Measurements from ENCODE around the gene SEMG1. TPM values are rescaled to one million over a fixed set of nuclear protein-coding genes. Genes with fewer than 3 reads are reported as not detected.

The SEMG1 gene, protein sequence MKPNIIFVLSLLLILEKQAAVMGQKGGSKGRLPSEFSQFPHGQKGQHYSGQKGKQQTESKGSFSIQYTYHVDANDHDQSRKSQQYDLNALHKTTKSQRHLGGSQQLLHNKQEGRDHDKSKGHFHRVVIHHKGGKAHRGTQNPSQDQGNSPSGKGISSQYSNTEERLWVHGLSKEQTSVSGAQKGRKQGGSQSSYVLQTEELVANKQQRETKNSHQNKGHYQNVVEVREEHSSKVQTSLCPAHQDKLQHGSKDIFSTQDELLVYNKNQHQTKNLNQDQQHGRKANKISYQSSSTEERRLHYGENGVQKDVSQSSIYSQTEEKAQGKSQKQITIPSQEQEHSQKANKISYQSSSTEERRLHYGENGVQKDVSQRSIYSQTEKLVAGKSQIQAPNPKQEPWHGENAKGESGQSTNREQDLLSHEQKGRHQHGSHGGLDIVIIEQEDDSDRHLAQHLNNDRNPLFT
- total RNA-seq = not detected in 2 replicates

DNA sequence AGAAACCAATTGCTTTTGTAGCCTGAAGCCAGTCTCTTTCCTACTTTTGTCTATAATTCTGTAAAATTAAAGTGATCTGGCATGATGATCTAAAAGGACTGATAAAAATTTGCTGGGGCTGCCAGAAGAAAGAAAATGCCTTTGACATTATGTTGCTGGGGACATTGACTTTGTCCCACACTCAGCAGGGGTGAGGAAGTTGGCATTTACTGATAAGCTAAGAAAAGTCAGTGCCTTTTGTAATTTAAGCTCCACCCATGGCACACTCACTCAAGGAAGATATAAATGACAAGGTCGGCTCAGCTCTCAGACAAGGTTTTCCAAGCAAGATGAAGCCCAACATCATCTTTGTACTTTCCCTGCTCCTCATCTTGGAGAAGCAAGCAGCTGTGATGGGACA is at the start of gene SEMG1:
SEMG1 (plus strand) TSS at position 309 of the 400 bp plus-strand sequence; CDS start at position 330, 21 bp downstream.

DNA sequence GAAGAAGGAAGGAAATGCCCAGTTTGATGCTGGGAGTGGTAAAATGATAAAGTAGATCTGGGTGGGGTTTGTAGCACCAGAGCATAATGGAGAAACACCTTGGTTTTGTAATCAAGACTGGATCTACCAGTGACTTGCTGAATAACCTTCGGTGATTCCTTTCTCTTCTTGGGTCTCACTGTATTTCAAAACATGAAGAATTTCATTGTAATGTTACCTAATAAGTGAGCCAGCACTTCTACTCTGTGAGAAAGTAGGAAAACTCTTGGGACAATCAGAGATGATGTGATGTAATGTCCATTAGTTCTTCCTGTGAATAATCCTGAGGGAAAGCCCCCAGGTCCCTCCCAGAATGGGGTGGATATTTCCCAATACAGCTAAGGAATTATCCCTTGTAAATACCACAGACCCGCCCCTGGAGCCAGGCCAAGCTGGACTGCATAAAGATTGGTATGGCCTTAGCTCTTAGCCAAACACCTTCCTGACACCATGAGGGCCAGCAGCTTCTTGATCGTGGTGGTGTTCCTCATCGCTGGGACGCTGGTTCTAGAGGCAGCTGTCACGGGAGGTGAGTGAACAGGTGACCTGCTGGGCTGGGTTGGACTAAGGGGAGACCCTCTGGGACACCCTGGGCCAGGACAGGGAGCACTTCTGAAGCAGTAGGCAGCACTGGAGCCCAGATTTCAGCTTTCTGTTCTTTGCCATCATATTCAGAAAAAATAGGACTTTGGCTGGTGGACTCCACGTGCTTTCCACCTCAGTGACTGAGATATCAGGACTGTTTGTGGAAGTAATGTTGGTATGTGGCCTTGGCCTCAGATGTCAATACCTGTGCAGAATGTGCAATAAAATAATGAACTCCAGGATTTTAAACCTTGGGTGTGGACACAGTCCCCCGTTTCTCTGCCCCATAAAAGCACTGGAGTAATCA is 32.1 kb upstream of the SEMG1 start, which contains the start of gene PI3:
PI3 (plus strand) TSS at position 469 of the 931 bp plus-strand sequence; CDS start at position 490, 21 bp downstream.

DNA sequence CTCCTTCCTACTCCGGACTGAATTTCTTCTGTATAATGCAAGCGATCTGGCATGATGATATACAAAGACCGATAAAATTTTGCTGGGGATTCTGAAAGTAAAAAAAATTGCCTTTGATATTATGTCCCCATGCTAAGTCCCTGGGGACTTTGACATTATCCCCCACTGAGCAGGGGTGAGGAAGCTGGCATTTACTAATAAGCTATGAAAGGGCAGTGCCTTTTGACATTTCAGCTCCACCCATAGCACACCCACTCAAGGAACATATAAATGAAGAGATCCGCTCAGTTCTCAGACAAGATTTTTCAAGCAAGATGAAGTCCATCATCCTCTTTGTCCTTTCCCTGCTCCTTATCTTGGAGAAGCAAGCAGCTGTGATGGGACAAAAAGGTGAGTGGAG is 14.2 kb downstream of the SEMG1 start, which contains the start of gene SEMG2:
SEMG2 (plus strand) TSS at position 298 of the 400 bp plus-strand sequence; CDS start at position 315, 17 bp downstream.

DNA sequence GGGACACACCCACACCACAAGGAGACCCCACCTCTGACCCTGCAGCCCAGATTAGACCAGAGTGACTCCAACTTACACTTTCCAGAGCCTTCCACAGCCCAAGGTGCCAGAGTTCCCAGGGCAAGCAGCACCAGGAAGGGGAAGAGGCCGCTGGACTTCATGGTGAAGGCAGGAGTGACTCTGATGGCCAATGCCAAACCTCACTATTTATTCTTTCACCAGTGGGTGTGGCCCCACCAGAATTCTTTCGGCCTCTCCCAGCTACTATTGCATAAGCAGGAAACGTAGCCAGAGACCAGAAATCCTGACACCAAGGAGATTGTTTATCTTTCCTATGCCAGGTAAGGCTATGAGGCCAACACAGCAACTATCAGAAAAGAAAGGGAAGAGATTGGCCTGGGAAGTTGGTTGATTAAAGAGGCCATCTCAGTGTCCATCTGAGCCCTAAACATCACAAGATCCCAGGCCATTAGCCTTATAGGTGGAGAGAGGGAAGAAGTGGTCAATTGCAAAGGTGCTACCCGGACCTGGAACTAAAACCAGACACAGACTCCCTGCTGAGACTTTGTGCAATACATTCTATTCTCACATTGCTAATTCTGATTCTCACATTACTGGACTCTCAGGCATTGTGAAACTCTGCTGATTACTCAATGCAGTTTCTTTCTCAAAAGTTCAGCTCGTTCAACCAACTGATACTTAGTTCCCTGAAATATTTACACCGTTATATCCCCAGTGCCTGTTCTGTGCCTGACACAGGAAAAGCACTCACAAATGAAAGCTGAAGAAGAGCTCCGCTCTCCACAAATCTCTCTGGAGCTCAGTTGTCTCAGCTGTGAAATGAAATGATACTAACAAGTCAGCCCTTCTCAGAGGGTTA is 47.8 kb downstream of the SEMG1 start, which contains the start of gene SLPI:
SLPI (minus strand) TSS at position 182 of the 880 bp plus-strand sequence; CDS start at position 161, 21 bp downstream.

Other genes with a start within 250 kb of the SEMG1 start
- 9.9 and 18.7 TPM in 2 replicates for gene TOMM34, start 246.6 kb upstream of the SEMG1 start, total RNA-seq
- gene STK4, start 240.5 kb upstream of the SEMG1 start, total RNA-seq = 14.6 and 20.5 TPM in 2 replicates
- gene KCNS1, start 105.9 kb upstream of the SEMG1 start, total RNA-seq = 0.09 and 0.11 TPM in 2 replicates
- not detected in 2 replicates for gene WFDC5, start 91.9 kb upstream of the SEMG1 start, total RNA-seq
- gene WFDC12, start 82.6 kb upstream of the SEMG1 start, total RNA-seq = not detected in 2 replicates
- gene PI3, start 32.1 kb upstream of the SEMG1 start, total RNA-seq = not detected in 2 replicates
- not detected in 2 replicates for gene SEMG2, start 14.3 kb downstream of the SEMG1 start, total RNA-seq
- 0.69 TPM in 1 of 2 replicates, not detected in the other for gene SLPI, start 47.5 kb downstream of the SEMG1 start, total RNA-seq
- not detected in 2 replicates for gene RBPJL, start 99.8 kb downstream of the SEMG1 start, total RNA-seq
- under 0.01 TPM in 1 of 2 replicates, not detected in the other for gene MATN4, start 101.3 kb downstream of the SEMG1 start, total RNA-seq
- 26.6 and 54.9 TPM in 2 replicates for gene SDC4, start 141.4 kb downstream of the SEMG1 start, total RNA-seq
- 23.8 and 29.6 TPM in 2 replicates for gene SYS1, start 156.1 kb downstream of the SEMG1 start, total RNA-seq
- not detected in 2 replicates for gene TP53TG5, start 171.3 kb downstream of the SEMG1 start, total RNA-seq
- gene DBNDD2, start 201.3 kb downstream of the SEMG1 start, total RNA-seq = 6.8 and 10.9 TPM in 2 replicates
- gene PIGT, start 209.1 kb downstream of the SEMG1 start, total RNA-seq = 16.9 and 20.2 TPM in 2 replicates

All from dermis lymphatic vessel endothelial cell (primary cell).